ENCODE results near the gene PDE7B. TPM values are rescaled to one million over a fixed set of nuclear protein-coding genes. Genes with fewer than 3 reads are reported as not detected.

Gene PDE7B
- total and polyA plus RNA-seq, 2 of the 4 experiments (the other 2 are of a cell fraction) = 7.8 to 12.4 TPM

- no TSS peak for BruUV-seq (replicated peaks)
- H3K9ac ChIP-seq (ENCODE audit: low read depth, low read length) = no peak overlapping the region
- no peak overlapping the region for H2AK5ac ChIP-seq (ENCODE audit: low read depth, low read length)
- H4K20me1 ChIP-seq (ENCODE audit: insufficient read depth, low read length) = no peaks in the 10 kb centered on the region
- no peak overlapping the region for H3K14ac ChIP-seq (replicated peaks; ENCODE audit: low read depth, low read length)
- dilution Hi-C loops (cut with HindIII; ENCODE audit: low sequenced_read_pairs, unreplicated experiment) (no loop called here), in situ Hi-C loops (cut with MboI; ENCODE audit: low sequenced_read_pairs) (no loop called here), intact Hi-C loops (cut with micrococcal nuclease) (no loop called here)
- CTCF ChIA-PET = interaction anchor here (0.6 to 0.7 kb wide), 2 partner anchors 124 to 459 kb away, joined by 4 to 5 read pairs; no protein-coding TSS in a partner anchor
- H3K56ac ChIP-seq (ENCODE audit: extremely low read depth, insufficient read depth, low read length) = no peak overlapping the region
- no peak overlapping the region for H3K4ac ChIP-seq (ENCODE audit: low read depth, low read length)
- no peaks in the 10 kb centered on the region for H3K4me1 ChIP-seq (ENCODE audit: control insufficient read depth, insufficient read depth, low read length)
- peaks cover 17 to 33% of the 10 kb centered on the region in 2 experiments for H3K79me1 ChIP-seq (ENCODE audit: low read depth in 1 of 2, low read length in 2 of 2)
- peaks cover 4% of the 10 kb centered on the region; the same call in 1 of the 2 replicates for H3K36me3 ChIP-seq (ENCODE audit: control insufficient read depth, insufficient read depth, low read length)
- DNase-seq (no peak), ATAC-seq (ENCODE audit: low read depth) (no peak)
- no peak overlapping the region for H4K8ac ChIP-seq (ENCODE audit: low read depth in 2 of 2, low read length in 2 of 2)
- H3K9me3 ChIP-seq (ENCODE audit: control insufficient read depth, insufficient read depth, low read length) = no peaks in the 10 kb centered on the region
- no peak overlapping the region for H3K4me3 ChIP-seq (ENCODE audit: insufficient read depth, low read depth, low read length)
- H3K23ac ChIP-seq (ENCODE audit: low read depth, low read length) = no peak overlapping the region
- no peak overlapping the region for H4K91ac ChIP-seq (ENCODE audit: insufficient read depth, low read depth, low read length)
- POLR2A ChIA-PET (ENCODE audit: unreplicated experiment) = no interaction called here
- no peak overlapping the region for H4K5ac ChIP-seq (ENCODE audit: low read depth, low read length)
- H3K9me1 ChIP-seq (ENCODE audit: insufficient read depth, low read length) = no peaks in the 10 kb centered on the region
- H2BK5ac ChIP-seq (ENCODE audit: low read depth, low read length, poor library complexity, severe bottlenecking) = no peak overlapping the region
- no peaks in the 10 kb centered on the region for H3K27me3 ChIP-seq (ENCODE audit: control insufficient read depth, insufficient read depth, low read length)
- no peak overlapping the region for H2BK15ac ChIP-seq (ENCODE audit: low read depth, low read length)
- H2AFZ ChIP-seq (replicated peaks; ENCODE audit: low read length, poor library complexity) = no peak overlapping the region
- no peak overlapping the region for H2BK120ac ChIP-seq (ENCODE audit: low read depth, low read length)
- H2BK20ac ChIP-seq (ENCODE audit: low read depth, low read length) = no peak overlapping the region
- H2AK9ac ChIP-seq (replicated peaks; ENCODE audit: low read depth, low read length, poor library complexity) = no peak overlapping the region
- no peak overlapping the region for H3K27ac ChIP-seq (ENCODE audit: insufficient read depth, low read length)
- TF ChIP-seq FOS (IDR thresholded peaks at IDR 0.05; ENCODE audit: low read depth, low read length) (no peak), CTCF (conservative IDR thresholded peaks at IDR 0.05; ENCODE audit: low read depth, low read length) (no peak), RCOR1 (IDR thresholded peaks at IDR 0.05; ENCODE audit: insufficient replicate concordance, low read length) (no peak), SMC3 (IDR thresholded peaks at IDR 0.05; ENCODE audit: low read depth, low read length) (no peak), MAZ (IDR thresholded peaks at IDR 0.05; ENCODE audit: borderline replicate concordance, low read depth, low read length) (no peak), RAD21 (IDR thresholded peaks at IDR 0.05; ENCODE audit: low read length) (no peak), BHLHE40 (IDR thresholded peaks at IDR 0.05; ENCODE audit: low read depth, low read length) (no peak)
- no CpG with 5 or more reads among the region's 3 CpGs for WGBS, 2 experiments (ENCODE audit: extremely low coverage in 2 of 2, insufficient read length in 1 of 2)
- no peak overlapping the region for H3K18ac ChIP-seq (ENCODE audit: low read depth, low read length)
- H3K4me2 ChIP-seq (ENCODE audit: low read depth, low read length) = no peak overlapping the region
Observed at GRCh38 chr6:136134751-136135150, 283.2 kb downstream of the PDE7B start.
